Retinal pigment epithelial cell (primary cell): ENCODE results near the gene TNFRSF1B.
"Not testable (repeated sequence)": the region's sequence is repeated elsewhere in the genome, so short reads cannot be mapped to it uniquely, and the experiment has no call there.

Source experiments
- DNase-seq: peaks from one replicate; pipeline ENCODE4 v3.0.0-alpha.2; 2010; ENCODE audit warnings: low read depth
- H3K4me3 ChIP-seq: 2 replicates; pipeline ENCODE4 v1.5.1; 2011; ENCODE audit warnings: mild to moderate bottlenecking, low read length, control low read depth, moderate library complexity
- CTCF ChIP-seq: conservative IDR thresholded peaks from 2 replicates; pipeline ENCODE4 v1.5.1; 2011; ENCODE audit warnings: low read depth, low read length, control low read depth, inconsistent platforms

Gene TNFRSF1B

GRCh38 chr1:12215118-12215961 is 48.5 kb downstream of the TNFRSF1B start:
- H3K4me3 ChIP-seq = no peak overlapping the region
- no peak for TF ChIP-seq CTCF
- DNase-seq = no peak

- TF ChIP-seq CTCF = no peak
- no peak for DNase-seq
- H3K4me3 ChIP-seq = no peak overlapping the region
Measured at GRCh38 chr1:12219800-12220199, 53.0 kb downstream of the TNFRSF1B start.

- DNase-seq = no peak
- TF ChIP-seq CTCF = no peak
- no peak overlapping the region for H3K4me3 ChIP-seq
Measured at GRCh38 chr1:12220890-12221289, 54.1 kb downstream of the TNFRSF1B start.

GRCh38 chr1:12222700-12223099 is 55.9 kb downstream of the TNFRSF1B start:
- H3K4me3 ChIP-seq, DNase-seq: not testable (repeated sequence)

GRCh38 chr1:12224092-12224491 is 57.3 kb downstream of the TNFRSF1B start:
- not testable (repeated sequence) for DNase-seq, H3K4me3 ChIP-seq

GRCh38 chr1:12228979-12229378 is 62.2 kb downstream of the TNFRSF1B start:
- no peak for DNase-seq
- no peak overlapping the region for H3K4me3 ChIP-seq
- no peak for TF ChIP-seq CTCF

- DNase-seq = no peak
- TF ChIP-seq CTCF = no peak
- H3K4me3 ChIP-seq = no peak overlapping the region
Measured at GRCh38 chr1:12229386-12229834, 62.6 kb downstream of the TNFRSF1B start.

- DNase-seq = no peak
Measured at GRCh38 chr1:12229835-12230548, 63.2 kb downstream of the TNFRSF1B start, which contains the start of gene VPS13D. Gene VPS13D, plus strand, starts transcription at chr1:12230030. Its CDS starts 4,237 bp downstream, at chr1:12234267.

More at GRCh38 chr1:12229835-12230548, 63.2 kb downstream of the TNFRSF1B start, which contains the start of gene VPS13D:
- peak; percentile 87 for TF ChIP-seq CTCF
- peak within 1 kb of the TSS; percentile 90 for H3K4me3 ChIP-seq
